T-cell (primary cell): Measurements from ENCODE around the gene GID8. TPM values are rescaled to one million over a fixed set of nuclear protein-coding genes. Genes with fewer than 3 reads are reported as not detected.

ENCODE experiments used
- ATAC-seq, 4 experiments: fragments of 200-7000 bp in 3 of 4; fragments of 150-1000 bp in 1 of 4; cut with Tn5 transposase; replicated peaks in 1 of 4; 1 replicate in 3 of 4; 2 replicates in 1 of 4; pipeline ENCODE4 v1.10.0; 2021; ENCODE audit warnings: moderate library complexity in 3 of 4, mild to moderate bottlenecking in 2 of 4, moderate number of reproducible peaks in 1 of 4
- CTCF ChIA-PET, 2 donors: fragments of 300-600 bp; sonication (Branson Sonifier 250); formaldehyde crosslinking; loops; one replicate each; lab custom pipeline; 2022; ENCODE audit warnings: antibody characterized with exemption in 2 of 2; lab: Charles Lee
- POLR2A ChIA-PET, 2 donors: fragments of 300-600 bp; sonication (Branson Sonifier 250); formaldehyde crosslinking; loops; one replicate each; lab custom pipeline; 2022; ENCODE audit warnings: antibody characterized with exemption in 2 of 2; lab: Charles Lee
- DNase-seq, 35 experiments: peaks; one replicate each; pipeline versions ENCODE4 v3.0.0 to v3.0.0-alpha.2; 2013 to 2023
- H3K27ac ChIP-seq: one replicate; pipeline ENCODE4 v1.5.1; 2013; ENCODE audit warnings: low read length
- H3K27me3 ChIP-seq, 2 experiments: replicated peaks in 1 of 2; 1 replicate in 1 of 2; 2 replicates in 1 of 2; pipeline versions ENCODE4 v1.6.1 to v1.7.0; 2013; ENCODE audit warnings: low read length in 1 of 2, mixed read lengths in 1 of 2; ENCODE audit not compliant: control insufficient read depth in 2 of 2, insufficient read depth in 2 of 2; ENCODE audit errors: extremely low read depth in 1 of 2
- H3K36me3 ChIP-seq, 2 donors: 1 replicate in 1 of 2; 2 replicates in 1 of 2; pipeline versions ENCODE4 v1.6.1 to v1.7.0; 2013; ENCODE audit warnings: low read length in 1 of 2; ENCODE audit not compliant: control insufficient read depth in 2 of 2, insufficient read depth in 1 of 2; ENCODE audit errors: extremely low read depth in 1 of 2
- H3K4me1 ChIP-seq, 2 experiments: 1 replicate in 1 of 2; 2 replicates in 1 of 2; pipeline versions ENCODE4 v1.6.1 to v1.7.0; 2013; ENCODE audit warnings: low read length in 2 of 2, mixed read lengths in 1 of 2; ENCODE audit not compliant: insufficient read depth in 2 of 2, control insufficient read depth in 1 of 2; ENCODE audit errors: extremely low read depth in 1 of 2
- H3K4me3 ChIP-seq, 2 donors: 1 replicate in 1 of 2; 2 replicates in 1 of 2; pipeline versions ENCODE4 v1.5.1 to v1.7.0; 2013; ENCODE audit warnings: mild to moderate bottlenecking in 2 of 2, low read length in 1 of 2, moderate library complexity in 1 of 2; ENCODE audit not compliant: control insufficient read depth in 1 of 2; ENCODE audit errors: extremely low read depth in 1 of 2
- H3K9me3 ChIP-seq: 2 replicates; pipeline ENCODE4 v1.7.0; 2013
- H3K27ac Mint-ChIP-seq, 2 donors: one replicate each; pipeline ENCODE4 v1.8.0; 2020 to 2021; ENCODE audit warnings: mild to moderate bottlenecking in 2 of 2, mixed read lengths in 2 of 2
- H3K27me3 Mint-ChIP-seq, 2 donors: one replicate each; pipeline ENCODE4 v1.8.0; 2021 to 2022; ENCODE audit warnings: mixed read lengths in 2 of 2
- H3K36me3 Mint-ChIP-seq: one replicate; pipeline ENCODE4 v1.8.0; 2021; ENCODE audit warnings: mixed read lengths
- H3K4me1 Mint-ChIP-seq, 3 donors: one replicate each; pipeline ENCODE4 v1.8.0; 2020 to 2022; ENCODE audit warnings: mixed read lengths in 3 of 3, mild to moderate bottlenecking in 1 of 3
- H3K4me3 Mint-ChIP-seq, 3 donors: one replicate each; pipeline ENCODE4 v1.8.0; 2020 to 2022; ENCODE audit warnings: mild to moderate bottlenecking in 3 of 3, mixed read lengths in 3 of 3, moderate library complexity in 3 of 3
- H3K9me3 Mint-ChIP-seq, 3 donors: one replicate each; pipeline ENCODE4 v1.8.0; 2020 to 2022; ENCODE audit warnings: mixed read lengths in 3 of 3
- WGBS: methylation state at CpG from one replicate; pipeline ENCODE4 v1.1.5; 2013; ENCODE audit warnings: missing lambda C conversion rate; ENCODE audit not compliant: insufficient coverage; 5-methylcytosine and 5-hydroxymethylcytosine counted together
- total RNA-seq, 35 experiments: library from RNA in 6 of 35; stranded (reverse) in 6 of 35; fragments of 120-200 nt in 1 of 35; gene quantifications; one replicate each; pipeline versions ENCODE4 v1.2.1 to v1.2.4 and lab custom pipeline; 2013 to 2026

The GID8 gene
- total RNA-seq, 5 donors from 2014 or later (not counting 1 experiment from before 2014, with no cell fraction given): 33.1 to 43.4 (median 41.2) TPM

DNA sequence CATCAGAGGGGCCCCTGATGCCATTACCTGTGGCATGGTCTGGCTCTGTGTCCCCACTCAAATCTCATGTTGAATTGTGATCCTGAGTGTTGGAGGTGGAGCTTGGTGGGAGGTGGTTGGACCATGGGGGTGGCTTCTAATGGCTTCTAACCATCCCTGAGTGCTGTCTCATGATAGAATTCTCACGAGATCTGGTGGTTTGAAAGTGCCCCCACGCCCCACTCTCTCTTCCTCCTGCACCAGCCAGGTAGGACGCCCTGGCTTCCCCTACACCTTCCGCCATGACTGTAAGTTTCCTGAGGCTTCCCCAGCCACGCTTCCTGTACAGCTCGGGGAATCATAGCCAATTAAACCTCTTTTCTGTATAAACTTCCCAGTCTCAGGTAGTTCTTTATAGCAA, 53.9 kb downstream of the GID8 start:
- H3K4me3 ChIP-seq: no peak overlapping the region
- DNase-seq (no peak), ATAC-seq (no peak)
- H3K9me3 ChIP-seq: no peaks in the 10 kb centered on the region
- Mint-ChIP-seq H3K4me3 (no peak overlapping the region), H3K27ac (no peak overlapping the region), H3K4me1 (peaks cover 3 to 9% (median 4%) of the 10 kb centered on the region in 3 donors), H3K36me3 (no peaks in the 10 kb centered on the region), H3K27me3 (peaks cover 0 to 26% of the 10 kb centered on the region in 2 donors), H3K9me3 (no peaks in the 10 kb centered on the region)
- no peaks in the 10 kb centered on the region for H3K36me3 ChIP-seq
- peaks cover 0 to 66% of the 10 kb centered on the region in 2 experiments for H3K27me3 ChIP-seq
- no peak overlapping the region for H3K27ac ChIP-seq
- 69% methylated on average over 5 of the region's 6 CpGs for WGBS
- peaks cover 0 to 7% of the 10 kb centered on the region in 2 experiments for H3K4me1 ChIP-seq
- ChIA-PET POLR2A (no interaction called here), CTCF (no interaction called here)

DNA sequence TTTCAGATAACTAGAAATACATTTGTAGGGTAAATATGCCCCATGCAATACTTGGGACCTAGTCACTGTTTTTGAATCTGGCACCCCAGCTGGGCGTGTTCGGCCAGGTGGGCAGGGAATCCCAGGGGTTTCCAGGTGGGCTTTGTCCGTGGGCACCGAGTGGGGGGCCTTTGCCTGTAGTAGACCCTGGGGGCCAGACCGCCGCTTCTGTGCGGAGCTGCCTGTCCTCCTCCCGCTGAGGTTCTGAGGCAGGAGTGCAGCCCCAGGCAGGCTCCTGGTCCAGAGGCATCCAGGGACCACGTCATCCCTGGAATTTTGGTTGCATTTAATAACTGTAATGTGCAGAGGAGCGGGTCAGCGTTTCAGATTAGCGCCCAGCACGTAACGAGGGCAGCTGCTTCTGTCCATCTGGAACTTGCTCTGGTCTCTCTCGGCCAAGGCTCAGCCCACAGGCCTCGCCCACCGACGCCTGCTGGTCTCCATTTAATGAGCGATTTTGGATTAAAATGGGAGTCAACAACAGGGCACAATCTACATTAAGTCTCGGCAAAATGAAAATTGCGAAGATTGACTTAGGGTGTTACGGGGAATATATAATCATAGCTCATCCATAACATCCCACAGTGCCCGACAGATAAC, 56.0 kb downstream of the GID8 start:
- no peak overlapping the region for H3K27ac Mint-ChIP-seq
- Histone ChIP-seq H3K36me3 (no peaks in the 10 kb centered on the region), H3K4me1 (peaks cover 0 to 3% of the 10 kb centered on the region in 2 experiments), H3K27ac (no peak overlapping the region), H3K27me3 (peaks cover 0 to 79% of the 10 kb centered on the region in 2 experiments), H3K4me3 (no peak overlapping the region), H3K9me3 (no peaks in the 10 kb centered on the region)
- POLR2A ChIA-PET: no interaction called here
- H3K36me3 Mint-ChIP-seq: no peaks in the 10 kb centered on the region
- WGBS: 91% methylated on average over 17 of the region's 23 CpGs
- DNase-seq (no peak), ATAC-seq (no peak)
- no peaks in the 10 kb centered on the region for H3K9me3 Mint-ChIP-seq
- H3K4me3 Mint-ChIP-seq: no peak overlapping the region
- peaks cover 1 to 6% (median 2%) of the 10 kb centered on the region in 3 donors for H3K4me1 Mint-ChIP-seq
- CTCF ChIA-PET: no interaction called here
- peaks cover 3 to 39% of the 10 kb centered on the region in 2 donors for H3K27me3 Mint-ChIP-seq

DNA sequence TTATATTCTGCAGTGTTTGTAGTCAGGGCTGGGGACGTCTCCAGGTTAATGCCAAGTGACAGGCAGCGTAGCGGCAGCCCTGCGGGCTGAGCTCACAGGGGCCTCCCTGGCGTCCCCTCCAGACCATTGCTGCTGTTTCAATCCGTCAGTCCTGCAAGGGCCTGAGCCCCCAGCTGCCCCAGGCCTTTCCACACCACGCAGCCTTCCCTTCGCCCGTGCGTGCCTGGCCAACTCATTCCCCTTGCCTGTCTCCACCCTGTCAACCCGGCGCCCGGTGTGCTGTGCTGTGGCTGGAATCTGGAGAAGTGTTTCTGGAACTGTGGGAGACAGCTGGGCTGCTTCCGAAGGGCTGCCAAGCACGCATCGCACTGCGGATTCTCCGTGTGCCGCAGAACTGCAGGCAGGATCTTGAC, 56.9 kb downstream of the GID8 start:
- H3K36me3 Mint-ChIP-seq: no peaks in the 10 kb centered on the region
- no peak overlapping the region for H3K27ac Mint-ChIP-seq
- Histone ChIP-seq H3K9me3 (no peaks in the 10 kb centered on the region), H3K4me3 (no peak overlapping the region), H3K36me3 (no peaks in the 10 kb centered on the region), H3K27ac (no peak overlapping the region), H3K27me3 (peaks cover 0 to 87% of the 10 kb centered on the region in 2 experiments), H3K4me1 (peaks cover 0 to 7% of the 10 kb centered on the region in 2 experiments)
- ChIA-PET POLR2A (no interaction called here), CTCF (no interaction called here)
- H3K4me1 Mint-ChIP-seq: peaks cover 0 to 4% (median 4%) of the 10 kb centered on the region in 3 donors
- 90% methylated on average over 14 of the region's 19 CpGs for WGBS
- H3K9me3 Mint-ChIP-seq: no peaks in the 10 kb centered on the region
- no peak overlapping the region for H3K4me3 Mint-ChIP-seq
- DNase-seq: no peak
- ATAC-seq: no peak
- H3K27me3 Mint-ChIP-seq: peaks cover 10 to 48% of the 10 kb centered on the region in 2 donors

DNA sequence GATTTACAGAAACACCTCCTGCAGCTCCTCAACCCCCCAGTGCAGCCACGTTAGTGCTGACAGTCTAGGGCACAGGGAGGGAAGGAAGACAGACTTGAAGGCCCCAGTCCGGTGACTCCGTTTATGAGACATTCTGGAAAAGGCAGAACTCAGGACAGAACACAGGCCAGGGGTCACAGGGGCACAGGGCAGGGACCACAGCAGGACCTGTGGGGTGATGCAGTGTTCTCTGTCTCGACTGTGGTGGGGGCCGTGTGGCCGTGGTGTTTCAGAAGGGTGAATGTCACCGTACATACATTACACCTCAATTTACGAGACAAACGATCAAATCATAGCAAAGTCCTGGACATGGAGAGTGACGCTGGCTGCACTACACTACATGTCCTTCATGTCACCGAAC, 57.5 kb downstream of the GID8 start:
- DNase-seq: no peak
- H3K27ac Mint-ChIP-seq: no peak overlapping the region
- peaks cover 0 to 5% (median 4%) of the 10 kb centered on the region in 3 donors for H3K4me1 Mint-ChIP-seq
- no peak overlapping the region for H3K4me3 Mint-ChIP-seq
- peaks cover 12 to 53% of the 10 kb centered on the region in 2 donors for H3K27me3 Mint-ChIP-seq
- ChIA-PET CTCF (interaction anchor here in 1 of 2 donors (1.0 kb wide), 1 partner anchor 9 kb away, joined by 3 read pairs; no protein-coding TSS in a partner anchor), POLR2A (no interaction called here)
- H3K4me1 ChIP-seq: peaks cover 0 to 8% of the 10 kb centered on the region in 2 experiments
- no peaks in the 10 kb centered on the region for H3K9me3 ChIP-seq
- WGBS: 80% methylated on average over 11 of the region's 11 CpGs
- no peaks in the 10 kb centered on the region for H3K36me3 Mint-ChIP-seq
- no peak overlapping the region for H3K4me3 ChIP-seq
- H3K27me3 ChIP-seq: peaks cover 0 to 90% of the 10 kb centered on the region in 2 experiments
- H3K9me3 Mint-ChIP-seq: no peaks in the 10 kb centered on the region
- no peaks in the 10 kb centered on the region for H3K36me3 ChIP-seq
- no peak for ATAC-seq
- no peak overlapping the region for H3K27ac ChIP-seq

DNA sequence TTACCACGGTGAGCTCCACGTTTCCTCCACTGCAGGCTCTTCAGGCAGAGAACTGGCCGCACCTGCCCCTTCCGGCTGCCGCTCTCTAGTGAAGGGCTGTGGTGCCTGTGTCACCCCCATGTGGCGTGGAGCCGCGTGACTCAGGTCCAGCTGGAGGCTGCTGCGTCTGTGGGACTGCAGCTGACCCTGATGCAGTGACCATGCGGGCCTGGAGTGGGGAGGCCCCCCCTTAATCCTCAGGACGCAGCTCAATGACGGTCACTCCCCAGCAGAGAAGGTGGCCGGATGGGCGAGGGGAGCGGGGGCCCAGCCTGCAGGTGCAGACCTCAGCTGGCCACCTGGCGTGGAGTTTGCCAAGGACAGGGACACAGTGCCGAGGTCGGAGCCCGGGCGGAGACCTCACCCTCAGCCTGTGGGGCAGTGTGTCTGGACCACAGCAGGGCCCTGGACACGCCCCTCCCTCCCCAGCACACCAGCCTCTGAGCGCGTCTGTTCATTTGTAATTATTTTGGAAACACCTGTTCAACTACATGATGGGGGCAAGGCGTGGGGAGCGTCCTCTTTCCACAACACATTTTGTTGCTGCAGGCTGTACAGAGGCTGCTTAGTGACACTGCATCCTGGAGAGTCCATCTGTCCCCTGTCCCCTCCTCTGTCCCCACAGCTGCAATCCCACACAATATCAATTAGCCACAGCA, 58.1 kb downstream of the GID8 start:
- ChIA-PET POLR2A (no interaction called here), CTCF (interaction anchor here in 1 of 2 donors (1.0 kb wide), 1 partner anchor 9 kb away, joined by 3 read pairs; no protein-coding TSS in a partner anchor)
- no peak overlapping the region for H3K4me3 Mint-ChIP-seq
- H3K27me3 Mint-ChIP-seq: peaks cover 16 to 59% of the 10 kb centered on the region in 2 donors
- no peak overlapping the region for H3K27ac ChIP-seq
- no peaks in the 10 kb centered on the region for H3K36me3 ChIP-seq
- H3K9me3 Mint-ChIP-seq: no peaks in the 10 kb centered on the region
- H3K4me1 Mint-ChIP-seq: peaks cover 0 to 5% (median 4%) of the 10 kb centered on the region in 3 donors
- no peak overlapping the region for H3K27ac Mint-ChIP-seq
- 76% methylated on average over 15 of the region's 25 CpGs for WGBS
- DNase-seq: no peak
- no peak overlapping the region for H3K4me3 ChIP-seq
- ATAC-seq: no peak
- no peaks in the 10 kb centered on the region for H3K9me3 ChIP-seq
- H3K36me3 Mint-ChIP-seq: no peaks in the 10 kb centered on the region
- H3K4me1 ChIP-seq: peaks cover 0 to 8% of the 10 kb centered on the region in 2 experiments
- peaks cover 0 to 88% of the 10 kb centered on the region in 2 experiments for H3K27me3 ChIP-seq

DNA sequence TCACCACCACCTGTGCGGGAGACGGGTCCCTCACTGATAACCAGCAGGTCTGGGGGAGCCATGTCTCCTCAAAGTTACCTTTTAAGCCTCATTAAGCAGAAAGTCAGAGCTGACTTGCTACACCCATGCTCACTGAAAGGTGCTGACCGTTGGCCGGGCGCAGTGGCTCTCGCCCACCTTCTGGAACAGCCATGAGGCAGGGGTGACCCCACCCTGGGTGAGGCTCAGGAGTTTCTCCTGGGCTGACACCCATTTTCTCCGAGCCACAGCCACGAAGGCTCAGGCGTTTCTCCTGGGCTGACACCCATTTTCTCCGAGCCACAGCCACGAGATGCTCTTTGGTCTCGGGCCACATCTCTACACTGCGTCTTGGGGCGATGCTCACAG, 58.6 kb downstream of the GID8 start:
- H3K36me3 ChIP-seq: no peaks in the 10 kb centered on the region
- ChIA-PET CTCF (no interaction called here), POLR2A (no interaction called here)
- Mint-ChIP-seq H3K27me3 (peaks cover 20 to 65% of the 10 kb centered on the region in 2 donors), H3K36me3 (no peaks in the 10 kb centered on the region), H3K4me1 (peaks cover 0 to 5% (median 4%) of the 10 kb centered on the region in 3 donors), H3K9me3 (no peaks in the 10 kb centered on the region), H3K4me3 (no peak overlapping the region), H3K27ac (no peak overlapping the region)
- 93% methylated on average over 10 of the region's 14 CpGs for WGBS
- H3K4me1 ChIP-seq: peaks cover 0 to 8% of the 10 kb centered on the region in 2 experiments
- no peak for DNase-seq
- H3K4me3 ChIP-seq: no peak overlapping the region
- no peak overlapping the region for H3K27ac ChIP-seq
- H3K27me3 ChIP-seq: peaks cover 0 to 89% of the 10 kb centered on the region in 2 experiments
- no peak for ATAC-seq
- no peaks in the 10 kb centered on the region for H3K9me3 ChIP-seq
